GM18868 (cell line): ENCODE measurements around the gene JPT2.

Source experiments
- ATAC-seq: cut with Tn5 transposase; IDR thresholded peaks from one replicate; pipeline ENCODE4 v1.9.1; 2021; ENCODE audit warnings: mild to moderate bottlenecking, moderate library complexity; ENCODE audit not compliant: unreplicated experiment

The JPT2 gene

GRCh38 chr16:1677942-1678499 is at the start of gene JPT2:
Gene JPT2 (plus strand): TSS chr16:1678279. CDS start chr16:1678313, 34 bp downstream.
- peak; percentile 87 for ATAC-seq

- no peak for ATAC-seq
Measured at GRCh38 chr16:1630450-1631213, 47.4 kb upstream of the JPT2 start.

GRCh38 chr16:1631230-1631629 is 46.8 kb upstream of the JPT2 start:
- no peak for ATAC-seq

GRCh38 chr16:1631931-1632637 is 46.0 kb upstream of the JPT2 start:
- no peak for ATAC-seq

GRCh38 chr16:1632638-1632970 is 45.5 kb upstream of the JPT2 start:
- no peak for ATAC-seq

- no peak for ATAC-seq
Measured at GRCh38 chr16:1633310-1633709, 44.8 kb upstream of the JPT2 start.

- no peak for ATAC-seq
Measured at GRCh38 chr16:1634541-1634940, 43.5 kb upstream of the JPT2 start.

- ATAC-seq, result no peak
Measured at GRCh38 chr16:1635070-1635469, 43.0 kb upstream of the JPT2 start.

GRCh38 chr16:1637526-1637925 is 40.6 kb upstream of the JPT2 start:
- ATAC-seq, result no peak

GRCh38 chr16:1638757-1639156 is 39.3 kb upstream of the JPT2 start:
- no peak for ATAC-seq

GRCh38 chr16:1639282-1639681 is 38.8 kb upstream of the JPT2 start:
- ATAC-seq, result no peak

- ATAC-seq, result no peak
Measured at GRCh38 chr16:1639860-1640259, 38.2 kb upstream of the JPT2 start.

GRCh38 chr16:1640261-1640941 is 37.7 kb upstream of the JPT2 start:
- ATAC-seq, result no peak

GRCh38 chr16:1641261-1641660 is 36.8 kb upstream of the JPT2 start:
- ATAC-seq, result no peak

GRCh38 chr16:1642148-1642547 is 35.9 kb upstream of the JPT2 start:
- no peak for ATAC-seq

GRCh38 chr16:1642753-1643152 is 35.3 kb upstream of the JPT2 start:
- ATAC-seq, result no peak

- ATAC-seq, result no peak
Measured at GRCh38 chr16:1643521-1643920, 34.6 kb upstream of the JPT2 start.

GRCh38 chr16:1645914-1646525 is 32.1 kb upstream of the JPT2 start:
- no peak for ATAC-seq

GRCh38 chr16:1647856-1648255 is 30.2 kb upstream of the JPT2 start:
- ATAC-seq, result no peak

- ATAC-seq, result no peak
Measured at GRCh38 chr16:1650131-1650530, 27.9 kb upstream of the JPT2 start.
